ENCODE data around the gene NKX1-1.

Gene NKX1-1

GRCh38 chr4:1382776-1383727 is 23.2 kb downstream of the NKX1-1 start:
- no peaks in the 10 kb centered on the region for H3K27me3 ChIP-seq
- peak; percentile 7 for DNase-seq
- no peak for TF ChIP-seq CTCF (IDR thresholded peaks at IDR 0.05; ENCODE audit: low read depth, low read length)
- H3K4me3 ChIP-seq (ENCODE audit: low read depth, low read length): no peak overlapping the region
- no peaks in the 10 kb centered on the region for H3K4me1 ChIP-seq
- H3K9me3 ChIP-seq: no peaks in the 10 kb centered on the region
- no peaks in the 10 kb centered on the region for H3K36me3 ChIP-seq

DNA sequence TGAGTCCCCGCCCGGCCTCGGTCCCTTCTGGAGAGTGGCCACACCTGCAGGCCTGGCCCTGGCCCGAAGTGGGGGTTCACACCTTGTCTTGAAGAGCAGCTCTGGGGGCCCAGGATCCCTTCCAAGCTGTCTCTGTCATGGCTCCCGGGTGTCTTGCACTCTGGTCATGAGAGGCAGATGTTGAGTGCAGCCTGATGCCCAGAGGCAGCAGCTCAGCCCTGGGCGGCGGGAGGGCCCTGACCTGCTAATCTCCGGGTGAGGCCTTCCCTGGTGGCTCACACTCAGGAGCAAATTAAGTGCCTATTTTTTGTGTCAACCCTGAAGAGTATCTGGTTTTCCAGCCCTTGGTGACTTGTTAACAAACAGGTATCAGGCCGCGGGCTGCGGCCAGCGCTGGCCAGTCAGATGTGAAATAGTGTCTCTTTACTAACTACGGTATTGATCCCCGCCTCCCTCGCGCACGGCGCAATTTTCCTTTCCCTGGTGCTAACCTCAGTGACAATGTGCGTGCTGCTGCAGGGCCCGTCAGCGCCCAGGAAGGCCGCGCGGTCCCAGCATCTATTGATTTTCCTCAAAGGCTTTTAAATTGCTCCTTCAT is 24.2 kb downstream of the NKX1-1 start:
- H3K36me3 ChIP-seq: no peaks in the 10 kb centered on the region
- H3K9me3 ChIP-seq: no peaks in the 10 kb centered on the region
- no peaks in the 10 kb centered on the region for H3K27me3 ChIP-seq
- no peak for TF ChIP-seq CTCF (IDR thresholded peaks at IDR 0.05; ENCODE audit: low read depth, low read length)
- no peaks in the 10 kb centered on the region for H3K4me1 ChIP-seq
- DNase-seq: peak; percentile 5
- H3K4me3 ChIP-seq (ENCODE audit: low read depth, low read length): no peak overlapping the region

DNA sequence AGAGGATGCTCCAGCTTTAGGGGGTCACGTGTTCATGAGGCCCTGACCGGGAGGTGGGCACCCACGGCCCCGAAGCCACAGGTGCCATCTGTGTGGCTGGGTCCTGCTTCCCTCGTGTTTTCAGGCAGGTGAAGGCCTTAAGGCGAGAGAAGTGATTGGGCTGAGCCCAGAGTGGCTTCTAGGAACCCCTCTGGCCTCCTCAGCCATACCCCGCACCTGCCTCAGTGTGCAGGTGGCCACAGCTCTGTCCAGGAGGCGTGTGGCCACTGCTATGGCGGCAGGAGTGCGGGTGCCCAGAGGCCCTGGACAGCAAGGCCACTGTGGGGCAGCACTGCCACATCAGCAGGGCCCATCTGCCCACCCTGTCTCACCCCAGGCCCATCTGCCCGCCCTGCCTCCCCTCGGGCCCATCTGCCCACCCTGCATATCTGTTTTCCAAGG is 25.0 kb downstream of the NKX1-1 start:
- Histone ChIP-seq H3K36me3 (no peaks in the 10 kb centered on the region), H3K4me3 (ENCODE audit: low read depth, low read length) (no peak overlapping the region), H3K9me3 (no peaks in the 10 kb centered on the region), H3K27me3 (no peaks in the 10 kb centered on the region), H3K4me1 (no peaks in the 10 kb centered on the region)
- peak; percentile 9 for DNase-seq
- no peak for TF ChIP-seq CTCF (IDR thresholded peaks at IDR 0.05; ENCODE audit: low read depth, low read length)

- H3K36me3 ChIP-seq: no peaks in the 10 kb centered on the region
- TF ChIP-seq CTCF (IDR thresholded peaks at IDR 0.05; ENCODE audit: low read depth, low read length): no peak
- H3K4me1 ChIP-seq: no peaks in the 10 kb centered on the region
- DNase-seq: peak; percentile 3
- H3K4me3 ChIP-seq (ENCODE audit: low read depth, low read length): no peak overlapping the region
- no peaks in the 10 kb centered on the region for H3K27me3 ChIP-seq
- H3K9me3 ChIP-seq: no peaks in the 10 kb centered on the region
Observed at GRCh38 chr4:1380368-1381151, 25.7 kb downstream of the NKX1-1 start.

DNA sequence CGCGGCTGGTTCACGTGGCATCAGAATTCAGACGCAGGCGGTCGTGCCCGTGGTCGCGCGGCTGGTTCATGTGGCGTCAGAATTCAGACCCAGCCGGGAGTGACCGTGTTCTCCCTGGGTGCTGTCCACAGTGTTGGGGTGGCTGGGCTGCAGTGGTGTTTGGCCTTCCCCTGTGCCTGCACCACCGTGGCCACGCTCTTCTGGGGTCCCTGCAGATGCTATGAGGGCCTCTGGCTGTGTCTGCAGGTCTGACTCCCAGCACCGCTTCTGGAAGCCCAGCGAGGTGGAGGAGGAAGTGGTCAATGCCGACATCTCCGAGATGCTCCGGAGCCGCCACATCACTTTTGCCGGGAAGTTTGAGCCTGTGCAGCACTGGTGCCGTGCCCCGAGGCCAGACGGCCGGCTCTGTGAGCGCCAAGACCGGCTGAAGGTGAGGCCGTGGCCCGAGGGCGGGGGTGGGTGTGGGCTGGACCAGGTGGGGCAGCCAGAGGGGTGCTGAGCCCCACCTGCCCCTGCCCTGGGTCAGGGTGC is 26.4 kb downstream of the NKX1-1 start:
- peak; percentile 4 for DNase-seq
- Histone ChIP-seq H3K4me3 (ENCODE audit: low read depth, low read length) (no peak overlapping the region), H3K4me1 (no peaks in the 10 kb centered on the region), H3K9me3 (no peaks in the 10 kb centered on the region), H3K36me3 (no peaks in the 10 kb centered on the region), H3K27me3 (no peaks in the 10 kb centered on the region)
- TF ChIP-seq CTCF (IDR thresholded peaks at IDR 0.05; ENCODE audit: low read depth, low read length): no peak
